Stimulated activated CD4-positive, alpha-beta T cell treated with anti-CD3 and anti-CD28 coated beads, Interleukin-15, amount 100 ng/mL, for 1 hour (primary cell): ENCODE results near the gene CCDC69.
"Not testable (repeated sequence)": the region's sequence is repeated elsewhere in the genome, so short reads cannot be mapped to it uniquely, and the experiment has no call there.

Experiments
- DNase-seq, 2 donors: peaks; one replicate each; pipeline ENCODE4 v3.0.0-alpha.2; 2020; ENCODE audit warnings: low read depth in 1 of 2, low spot score in 1 of 2

The CCDC69 gene

GRCh38 chr5:151223447-151224264 is at the start of gene CCDC69:
Gene CCDC69 (minus strand): TSS chr5:151224092. CDS start chr5:151223970, 122 bp downstream.
- peak in 1 of 2 donors; percentile 46 for DNase-seq

- no peak for DNase-seq
Measured at GRCh38 chr5:151271336-151271735, 47.4 kb upstream of the CCDC69 start.

GRCh38 chr5:151270599-151270998 is 46.7 kb upstream of the CCDC69 start:
- DNase-seq, result no peak

- DNase-seq, result no peak
Measured at GRCh38 chr5:151267491-151268260, 43.8 kb upstream of the CCDC69 start.

GRCh38 chr5:151264113-151264512 is 40.2 kb upstream of the CCDC69 start:
- DNase-seq, result no peak

GRCh38 chr5:151262532-151262931 is 38.6 kb upstream of the CCDC69 start:
- no peak for DNase-seq

GRCh38 chr5:151259931-151260330 is 36.0 kb upstream of the CCDC69 start:
- DNase-seq, result no peak

- DNase-seq, result no peak
Measured at GRCh38 chr5:151258816-151259215, 34.9 kb upstream of the CCDC69 start.

- DNase-seq, result no peak
Measured at GRCh38 chr5:151258201-151258611, 34.3 kb upstream of the CCDC69 start.

GRCh38 chr5:151257731-151258181 is 33.9 kb upstream of the CCDC69 start:
- no peak for DNase-seq

- no peak for DNase-seq
Measured at GRCh38 chr5:151255621-151256286, 31.9 kb upstream of the CCDC69 start.

- not testable (repeated sequence) for DNase-seq
Measured at GRCh38 chr5:151254990-151255389, 31.1 kb upstream of the CCDC69 start.

- no peak for DNase-seq
Measured at GRCh38 chr5:151254556-151254955, 30.7 kb upstream of the CCDC69 start.

- no peak for DNase-seq
Measured at GRCh38 chr5:151253605-151253950, 29.7 kb upstream of the CCDC69 start.

GRCh38 chr5:151252762-151253604 is 29.1 kb upstream of the CCDC69 start, which contains the start of gene GM2A:
Gene GM2A (plus strand): TSS chr5:151253185. CDS start chr5:151253217, 32 bp downstream.
- DNase-seq, result peak; percentile 93 to 95

GRCh38 chr5:151251621-151252020 is 27.7 kb upstream of the CCDC69 start:
- no peak for DNase-seq

GRCh38 chr5:151251001-151251551 is 27.2 kb upstream of the CCDC69 start:
- no peak for DNase-seq

GRCh38 chr5:151250346-151251000 is 26.6 kb upstream of the CCDC69 start:
- no peak for DNase-seq

- no peak for DNase-seq
Measured at GRCh38 chr5:151249281-151249680, 25.4 kb upstream of the CCDC69 start.

- DNase-seq, result no peak
Measured at GRCh38 chr5:151248651-151249050, 24.8 kb upstream of the CCDC69 start.
